Natural killer cell (primary cell): ENCODE data around the gene FOXN3. TPM values are rescaled to one million over a fixed set of nuclear protein-coding genes. Genes with fewer than 3 reads are reported as not detected.

Experiments used
- ATAC-seq, 3 donors: fragments of 150-1000 bp in 2 of 3; fragments of 200-7000 bp in 1 of 3; cut with Tn5 transposase; 1 replicate in 1 of 3; 2 replicates in 2 of 3; pipeline ENCODE4 v1.10.0; 2021; ENCODE audit warnings: mild to moderate bottlenecking in 2 of 3, moderate library complexity in 2 of 3
- DNase-seq, 2 donors: peaks; one replicate each; pipeline versions ENCODE4 v3.0.0 to v3.0.0-alpha.2; 2013 to 2021; ENCODE audit warnings: mixed read lengths in 1 of 2
- H3K27ac ChIP-seq: one replicate; pipeline ENCODE4 v1.5.1; 2013; ENCODE audit warnings: mild to moderate bottlenecking, low read length
- H3K27me3 ChIP-seq: one replicate; pipeline ENCODE4 v1.6.1; 2013; ENCODE audit warnings: low read length; ENCODE audit not compliant: control insufficient read depth, insufficient read depth
- H3K36me3 ChIP-seq: one replicate; pipeline ENCODE4 v1.6.1; 2013; ENCODE audit warnings: low read length; ENCODE audit not compliant: control insufficient read depth, insufficient read depth
- H3K4me1 ChIP-seq: one replicate; pipeline ENCODE4 v1.6.1; 2013; ENCODE audit warnings: low read length; ENCODE audit not compliant: control insufficient read depth, insufficient read depth
- H3K4me3 ChIP-seq: one replicate; pipeline ENCODE4 v1.5.1; 2013; ENCODE audit warnings: low read length
- H3K9me3 ChIP-seq: one replicate; pipeline ENCODE4 v1.6.1; 2013; ENCODE audit warnings: low read length; ENCODE audit not compliant: control insufficient read depth, insufficient read depth
- H3K27ac Mint-ChIP-seq, 2 donors: one replicate each; pipeline ENCODE4 v1.8.0; 2022; ENCODE audit warnings: mild to moderate bottlenecking in 2 of 2, mixed read lengths in 2 of 2, moderate library complexity in 1 of 2
- H3K27me3 Mint-ChIP-seq, 2 donors: one replicate each; pipeline ENCODE4 v1.8.0; 2022; ENCODE audit warnings: low read depth in 2 of 2, mixed read lengths in 2 of 2
- H3K36me3 Mint-ChIP-seq: one replicate; pipeline ENCODE4 v1.8.0; 2022; ENCODE audit warnings: mixed read lengths
- H3K4me1 Mint-ChIP-seq, 2 donors: one replicate each; pipeline ENCODE4 v1.8.0; 2022; ENCODE audit warnings: mixed read lengths in 2 of 2
- H3K4me3 Mint-ChIP-seq: one replicate; pipeline ENCODE4 v1.8.0; 2022; ENCODE audit warnings: mild to moderate bottlenecking, moderate library complexity, mixed read lengths
- H3K9me3 Mint-ChIP-seq, 2 donors: one replicate each; pipeline ENCODE4 v1.8.0; 2022; ENCODE audit warnings: mixed read lengths in 2 of 2
- CTCF ChIP-seq: fragments of 200-600 bp; IDR thresholded peaks from one replicate; pipeline ENCODE4 v1.8.0; 2022; ENCODE audit warnings: antibody characterized with exemption
- WGBS: methylation state at CpG from one replicate; pipeline ENCODE4 v1.1.7; 2013; ENCODE audit warnings: missing lambda C conversion rate; ENCODE audit not compliant: insufficient coverage; 5-methylcytosine and 5-hydroxymethylcytosine counted together
- intact Hi-C: fragments of 100-400 bp; cut with micrococcal nuclease; formaldehyde crosslinking; loops from one replicate; pipeline ENCODE4 v1.14.2; 2022
- total RNA-seq, 4 donors: library from RNA; stranded (reverse); fragments of 120-200 nt in 1 of 4; gene quantifications; one replicate each; pipeline versions ENCODE4 v1.2.3 to v1.2.4, GENCODE V29; 2013 to 2022

The FOXN3 gene
- total RNA-seq, 3 donors from 2014 or later (not counting 1 experiment from before 2014, with no cell fraction given) = 209 to 216 (median 209) TPM

GRCh38 chr14:89428173-89428523, 11.1 kb upstream of the FOXN3 start:
- Mint-ChIP-seq H3K27ac (peak overlapping the region; percentile 96 to 98), H3K27me3 (no peaks in the 10 kb centered on the region), H3K4me1 (peaks cover 56 to 69% of the 10 kb centered on the region in 2 donors), H3K36me3 (no peaks in the 10 kb centered on the region), H3K4me3 (peak overlapping the region; percentile 21), H3K9me3 (no peaks in the 10 kb centered on the region)
- DNase-seq (no peak), ATAC-seq (no peak)
- peaks cover 71% of the 10 kb centered on the region for H3K4me1 ChIP-seq
- no peak for TF ChIP-seq CTCF
- H3K27ac ChIP-seq = peak overlapping the region; percentile 85
- H3K36me3 ChIP-seq = no peaks in the 10 kb centered on the region
- intact Hi-C loops = no loop called here
- H3K4me3 ChIP-seq = no peak overlapping the region
- WGBS = 65% methylated on average over 2 of the region's 2 CpGs
- no peaks in the 10 kb centered on the region for H3K27me3 ChIP-seq
- H3K9me3 ChIP-seq = no peaks in the 10 kb centered on the region

- Mint-ChIP-seq H3K9me3 (no peaks in the 10 kb centered on the region), H3K27me3 (no peaks in the 10 kb centered on the region), H3K27ac (peak overlapping the region; percentile 96 to 98), H3K36me3 (no peaks in the 10 kb centered on the region), H3K4me1 (peaks cover 59 to 71% of the 10 kb centered on the region in 2 donors), H3K4me3 (peak overlapping the region; percentile 21)
- H3K4me3 ChIP-seq = no peak overlapping the region
- no peak for TF ChIP-seq CTCF
- intact Hi-C loops = no loop called here
- peaks cover 69% of the 10 kb centered on the region for H3K4me1 ChIP-seq
- no peaks in the 10 kb centered on the region for H3K36me3 ChIP-seq
- H3K27ac ChIP-seq = no peak overlapping the region
- no peak for ATAC-seq
- H3K9me3 ChIP-seq = no peaks in the 10 kb centered on the region
- H3K27me3 ChIP-seq = no peaks in the 10 kb centered on the region
- WGBS = 100% methylated on average over 3 of the region's 11 CpGs
- DNase-seq = no peak
Observed at GRCh38 chr14:89427426-89428172, 10.6 kb upstream of the FOXN3 start.

GRCh38 chr14:89425931-89426330, 8.9 kb upstream of the FOXN3 start:
- peak overlapping the region; percentile 96 to 98 for H3K27ac Mint-ChIP-seq
- H3K4me1 Mint-ChIP-seq = peaks cover 58 to 64% of the 10 kb centered on the region in 2 donors
- H3K9me3 Mint-ChIP-seq = no peaks in the 10 kb centered on the region
- no peaks in the 10 kb centered on the region for H3K36me3 Mint-ChIP-seq
- Histone ChIP-seq H3K36me3 (no peaks in the 10 kb centered on the region), H3K4me1 (peaks cover 53% of the 10 kb centered on the region), H3K4me3 (no peak overlapping the region), H3K9me3 (no peaks in the 10 kb centered on the region), H3K27ac (peak overlapping the region; percentile 8), H3K27me3 (no peaks in the 10 kb centered on the region)
- peak overlapping the region; percentile 42 for H3K4me3 Mint-ChIP-seq
- DNase-seq (peak in 1 of 2 donors; percentile 22), ATAC-seq (peak in 1 of 3 donors; percentile 17)
- H3K27me3 Mint-ChIP-seq = no peaks in the 10 kb centered on the region
- intact Hi-C loops = no loop called here
- TF ChIP-seq CTCF = no peak
- WGBS = 25% methylated on average over 6 of the region's 6 CpGs

GRCh38 chr14:89424241-89424640, 7.2 kb upstream of the FOXN3 start:
- intact Hi-C loops = no loop called here
- no peak for DNase-seq
- Mint-ChIP-seq H3K27ac (peak overlapping the region in 1 of 2 donors; percentile 63), H3K9me3 (no peaks in the 10 kb centered on the region), H3K27me3 (no peaks in the 10 kb centered on the region), H3K4me3 (no peak overlapping the region), H3K4me1 (peaks cover 59 to 65% of the 10 kb centered on the region in 2 donors), H3K36me3 (no peaks in the 10 kb centered on the region)
- Histone ChIP-seq H3K4me3 (no peak overlapping the region), H3K27me3 (no peaks in the 10 kb centered on the region), H3K36me3 (no peaks in the 10 kb centered on the region), H3K9me3 (no peaks in the 10 kb centered on the region), H3K4me1 (peaks cover 56% of the 10 kb centered on the region), H3K27ac (no peak overlapping the region)
- no peak for TF ChIP-seq CTCF
- 96% methylated on average over 4 of the region's 6 CpGs for WGBS
- no peak for ATAC-seq
